Esophagus squamous epithelium (tissue), 5 donors: ENCODE results near the gene ANKRD30B. TPM values are rescaled to one million over a fixed set of nuclear protein-coding genes. Genes with fewer than 3 reads are reported as not detected.

Source experiments
- DNase-seq: peaks from one replicate; lab custom pipeline; 2025; lab: John Stamatoyannopoulos, UW
- H3K27ac ChIP-seq, 4 donors: fragments of 200-600 bp; sonication (generic); one replicate each; pipeline ENCODE4 v1.5.1; 2016 to 2019; ENCODE audit warnings: mild to moderate bottlenecking in 1 of 4
- H3K27me3 ChIP-seq, 4 donors: fragments of 200-600 bp; sonication (generic); 1 replicate in 3 of 4; 2 replicates in 1 of 4; pipeline versions ENCODE4 v1.5.1 to v1.6.0; 2017 to 2021; ENCODE audit warnings: antibody characterized with exemption in 1 of 4
- H3K36me3 ChIP-seq, 3 donors: fragments of 200-600 bp; sonication (generic); one replicate each; pipeline ENCODE4 v1.5.1; 2016 to 2019
- H3K4me1 ChIP-seq, 3 donors: fragments of 200-600 bp; sonication (generic); one replicate each; pipeline ENCODE4 v1.5.1; 2017 to 2019
- H3K4me3 ChIP-seq, 4 donors: fragments of 200-600 bp; sonication (generic); 1 replicate in 3 of 4; 2 replicates in 1 of 4; pipeline ENCODE4 v1.5.1; 2016 to 2019; ENCODE audit warnings: mild to moderate bottlenecking in 2 of 4, moderate library complexity in 1 of 4
- H3K9me3 ChIP-seq, 3 donors: fragments of 200-600 bp; sonication (generic); one replicate each; pipeline ENCODE4 v1.5.1; 2016 to 2019
- POLR2A ChIP-seq, 4 donors: fragments of 450-650 bp; IDR thresholded peaks; one replicate each; pipeline ENCODE4 v1.6.1; 2017; ENCODE audit warnings: antibody characterized with exemption in 4 of 4, mild to moderate bottlenecking in 4 of 4, moderate library complexity in 3 of 4
- WGBS, 2 donors: methylation state at CpG; one replicate each; pipeline ENCODE4 v1.1.5; 2018; 5-methylcytosine and 5-hydroxymethylcytosine counted together
- intact Hi-C: fragments of 100-400 bp; cut with DNase I; formaldehyde crosslinking; loops from one replicate; pipeline ENCODE4 v1.15.0; 2022
- total RNA-seq, 4 donors: library from RNA; depleted of rRNA; stranded (reverse); fragments of >200 nt; gene quantifications; one replicate each; pipeline ENCODE4 v1.1.0, GENCODE V29; 2016
- TF ChIP-seq, protein P1 (sequence below), 6 experiments: fragments of 450-650 bp in 4 of 6; fragments of 200-600 bp in 2 of 6; sonication (generic) in 2 of 6; IDR thresholded peaks; one replicate each; pipeline ENCODE4 v1.5.1; 2016 to 2019; ENCODE audit warnings: antibody characterized with exemption in 6 of 6, mild to moderate bottlenecking in 4 of 6, moderate library complexity in 4 of 6
- donor health status: DM: yes; HTN: yes; CAD: no.

ANKRD30B gene
- total RNA-seq, 4 donors from 2014 or later, result not detected

DNA sequence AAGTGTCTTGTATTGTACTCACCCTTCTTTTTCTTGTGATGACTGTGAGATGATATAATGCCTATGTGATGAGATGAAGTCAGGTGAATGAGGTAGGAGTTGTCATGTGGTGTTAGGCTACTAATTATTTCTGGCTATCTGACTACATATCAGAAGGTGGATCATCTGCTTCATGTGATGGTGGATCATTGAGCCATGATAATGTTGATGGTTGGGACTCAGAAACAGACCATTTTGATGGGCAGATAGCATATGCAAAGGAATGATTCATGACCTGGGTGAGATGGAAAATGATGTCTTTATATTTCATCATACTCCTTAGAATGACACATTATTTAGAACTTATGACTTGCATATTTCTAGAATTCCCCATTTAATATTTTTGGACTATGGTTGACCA is 19.5 kb downstream of the ANKRD30B start:
- no peak for DNase-seq
- Histone ChIP-seq H3K27me3 (no peaks in the 10 kb centered on the region), H3K36me3 (no peaks in the 10 kb centered on the region), H3K27ac (no peak overlapping the region), H3K9me3 (no peaks in the 10 kb centered on the region), H3K4me1 (no peaks in the 10 kb centered on the region), H3K4me3 (no peak overlapping the region)
- no peak for TF ChIP-seq POLR2A (IDR thresholded peaks at IDR 0.05)
- TF ChIP-seq, protein P1, sequence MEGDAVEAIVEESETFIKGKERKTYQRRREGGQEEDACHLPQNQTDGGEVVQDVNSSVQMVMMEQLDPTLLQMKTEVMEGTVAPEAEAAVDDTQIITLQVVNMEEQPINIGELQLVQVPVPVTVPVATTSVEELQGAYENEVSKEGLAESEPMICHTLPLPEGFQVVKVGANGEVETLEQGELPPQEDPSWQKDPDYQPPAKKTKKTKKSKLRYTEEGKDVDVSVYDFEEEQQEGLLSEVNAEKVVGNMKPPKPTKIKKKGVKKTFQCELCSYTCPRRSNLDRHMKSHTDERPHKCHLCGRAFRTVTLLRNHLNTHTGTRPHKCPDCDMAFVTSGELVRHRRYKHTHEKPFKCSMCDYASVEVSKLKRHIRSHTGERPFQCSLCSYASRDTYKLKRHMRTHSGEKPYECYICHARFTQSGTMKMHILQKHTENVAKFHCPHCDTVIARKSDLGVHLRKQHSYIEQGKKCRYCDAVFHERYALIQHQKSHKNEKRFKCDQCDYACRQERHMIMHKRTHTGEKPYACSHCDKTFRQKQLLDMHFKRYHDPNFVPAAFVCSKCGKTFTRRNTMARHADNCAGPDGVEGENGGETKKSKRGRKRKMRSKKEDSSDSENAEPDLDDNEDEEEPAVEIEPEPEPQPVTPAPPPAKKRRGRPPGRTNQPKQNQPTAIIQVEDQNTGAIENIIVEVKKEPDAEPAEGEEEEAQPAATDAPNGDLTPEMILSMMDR (IDR thresholded peaks at IDR 0.05), result no peak
- intact Hi-C loops, result no loop called here

DNA sequence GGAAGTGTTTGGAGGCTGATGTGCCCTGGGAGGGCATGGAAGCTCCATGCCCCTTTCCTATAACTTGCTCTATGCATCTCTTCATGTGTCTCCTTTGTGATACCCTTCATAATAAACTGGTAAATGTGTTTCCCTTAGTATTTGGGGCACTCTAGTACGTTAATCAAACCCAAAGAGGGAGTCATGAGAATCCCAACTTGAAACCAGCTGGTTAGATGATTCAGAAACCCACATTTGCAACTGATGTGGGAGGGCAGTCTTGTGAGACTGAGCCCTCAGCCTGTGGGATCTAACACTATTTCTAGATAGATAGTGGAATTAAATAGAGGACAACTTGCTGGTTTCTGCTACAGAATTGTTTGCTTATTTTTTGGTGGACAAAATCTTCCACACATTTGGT is 20.3 kb downstream of the ANKRD30B start:
- intact Hi-C loops, result no loop called here
- TF ChIP-seq, protein P1 (IDR thresholded peaks at IDR 0.05), result no peak
- TF ChIP-seq POLR2A (IDR thresholded peaks at IDR 0.05), result no peak
- H3K27me3 ChIP-seq, result no peaks in the 10 kb centered on the region
- H3K4me3 ChIP-seq, result no peak overlapping the region
- 0 to 7% methylated on average over 1 of the region's 1 CpG for WGBS, 2 donors
- no peaks in the 10 kb centered on the region for H3K9me3 ChIP-seq
- no peak overlapping the region for H3K27ac ChIP-seq
- no peaks in the 10 kb centered on the region for H3K4me1 ChIP-seq
- DNase-seq, result no peak
- H3K36me3 ChIP-seq, result no peaks in the 10 kb centered on the region

DNA sequence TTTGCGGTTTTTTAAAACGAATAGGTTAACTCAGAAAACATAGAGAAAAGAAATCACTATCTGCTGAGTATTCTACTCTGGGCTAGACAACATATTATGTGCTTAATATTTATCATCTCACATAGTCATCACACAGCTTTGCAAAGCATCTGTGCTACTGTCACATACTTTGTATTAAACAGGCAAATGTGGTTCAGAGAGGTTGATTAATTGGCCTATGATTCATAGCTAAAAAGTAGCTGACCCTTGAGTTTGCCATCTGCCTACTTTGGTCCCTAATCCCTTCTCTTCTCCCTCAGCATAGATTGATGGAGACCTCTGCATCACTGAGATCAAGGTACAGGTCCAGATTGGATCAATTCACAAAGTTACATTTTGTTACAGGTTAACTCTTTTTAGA is 21.4 kb downstream of the ANKRD30B start:
- TF ChIP-seq, protein P1 (IDR thresholded peaks at IDR 0.05), result no peak
- no peak for TF ChIP-seq POLR2A (IDR thresholded peaks at IDR 0.05)
- no peaks in the 10 kb centered on the region for H3K4me1 ChIP-seq
- intact Hi-C loops, result no loop called here
- no peak overlapping the region for H3K4me3 ChIP-seq
- no peak for DNase-seq
- H3K27me3 ChIP-seq, result no peaks in the 10 kb centered on the region
- 85 to 86% methylated on average over 2 of the region's 2 CpGs for WGBS, 2 donors
- no peak overlapping the region for H3K27ac ChIP-seq
- H3K9me3 ChIP-seq, result no peaks in the 10 kb centered on the region
- no peaks in the 10 kb centered on the region for H3K36me3 ChIP-seq

DNA sequence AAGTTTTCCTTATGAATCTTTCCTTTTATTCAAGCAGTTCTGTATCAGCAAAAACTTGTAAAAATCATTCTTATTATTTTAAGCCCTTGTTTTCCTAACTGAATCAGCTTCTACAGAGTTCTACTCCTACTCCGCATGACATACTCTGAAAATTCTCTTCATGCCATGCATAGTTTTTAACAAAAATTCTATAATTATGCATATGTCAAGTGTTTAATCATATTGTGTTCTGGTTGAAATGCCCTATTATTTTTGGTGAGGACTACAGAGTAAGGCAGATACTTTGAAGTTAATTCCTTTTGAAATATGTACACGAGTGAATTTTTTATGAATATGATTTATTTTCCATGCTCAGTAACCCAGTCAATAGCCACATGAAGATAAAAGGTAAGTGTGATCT is 28.8 kb downstream of the ANKRD30B start:
- TF ChIP-seq, protein P1 (IDR thresholded peaks at IDR 0.05), result no peak
- no peak for TF ChIP-seq POLR2A (IDR thresholded peaks at IDR 0.05)
- intact Hi-C loops, result no loop called here
- H3K27ac ChIP-seq, result no peak overlapping the region
- peaks cover 0 to 8% (median 0%) of the 10 kb centered on the region in 3 donors for H3K9me3 ChIP-seq
- H3K27me3 ChIP-seq, result no peaks in the 10 kb centered on the region
- H3K4me3 ChIP-seq, result no peak overlapping the region
- H3K36me3 ChIP-seq, result no peaks in the 10 kb centered on the region
- WGBS, 2 donors, result 63 to 66% methylated on average over 2 of the region's 2 CpGs
- no peak for DNase-seq
- H3K4me1 ChIP-seq, result no peaks in the 10 kb centered on the region

DNA sequence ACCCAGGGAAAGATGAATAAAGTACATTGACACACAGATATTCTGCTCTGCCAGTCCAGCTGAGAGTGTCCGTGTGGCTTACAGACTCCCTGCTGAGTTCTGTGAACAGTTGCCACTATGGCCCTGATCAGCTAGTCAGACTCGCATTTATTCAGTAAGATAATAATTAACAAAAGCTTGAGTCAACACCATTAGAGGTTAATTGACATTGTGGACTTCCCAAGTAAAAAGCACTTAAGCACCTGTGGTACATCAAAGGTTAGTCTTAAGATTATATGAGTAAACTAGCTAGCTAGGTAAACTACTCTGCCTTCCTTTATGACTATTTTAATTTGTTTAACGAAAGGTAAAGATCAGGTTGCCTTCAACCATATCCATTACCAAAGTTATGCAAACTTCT is 33.7 kb downstream of the ANKRD30B start:
- no peaks in the 10 kb centered on the region for H3K4me1 ChIP-seq
- 77 to 83% methylated on average over 3 of the region's 3 CpGs for WGBS, 2 donors
- H3K27me3 ChIP-seq, result no peaks in the 10 kb centered on the region
- H3K9me3 ChIP-seq, result peaks cover 0 to 8% (median 0%) of the 10 kb centered on the region in 3 donors
- H3K27ac ChIP-seq, result no peak overlapping the region
- H3K4me3 ChIP-seq, result no peak overlapping the region
- TF ChIP-seq, protein P1 (IDR thresholded peaks at IDR 0.05), result no peak
- no peak for TF ChIP-seq POLR2A (IDR thresholded peaks at IDR 0.05)
- H3K36me3 ChIP-seq, result no peaks in the 10 kb centered on the region
- intact Hi-C loops, result no loop called here
- DNase-seq, result no peak
